ENCODE results near the gene ENTREP3. TPM values are rescaled to one million over a fixed set of nuclear protein-coding genes. Genes with fewer than 3 reads are reported as not detected.

Gene ENTREP3
- total RNA-seq, 1 experiment from 2014 or later, result 72.5 TPM

DNA sequence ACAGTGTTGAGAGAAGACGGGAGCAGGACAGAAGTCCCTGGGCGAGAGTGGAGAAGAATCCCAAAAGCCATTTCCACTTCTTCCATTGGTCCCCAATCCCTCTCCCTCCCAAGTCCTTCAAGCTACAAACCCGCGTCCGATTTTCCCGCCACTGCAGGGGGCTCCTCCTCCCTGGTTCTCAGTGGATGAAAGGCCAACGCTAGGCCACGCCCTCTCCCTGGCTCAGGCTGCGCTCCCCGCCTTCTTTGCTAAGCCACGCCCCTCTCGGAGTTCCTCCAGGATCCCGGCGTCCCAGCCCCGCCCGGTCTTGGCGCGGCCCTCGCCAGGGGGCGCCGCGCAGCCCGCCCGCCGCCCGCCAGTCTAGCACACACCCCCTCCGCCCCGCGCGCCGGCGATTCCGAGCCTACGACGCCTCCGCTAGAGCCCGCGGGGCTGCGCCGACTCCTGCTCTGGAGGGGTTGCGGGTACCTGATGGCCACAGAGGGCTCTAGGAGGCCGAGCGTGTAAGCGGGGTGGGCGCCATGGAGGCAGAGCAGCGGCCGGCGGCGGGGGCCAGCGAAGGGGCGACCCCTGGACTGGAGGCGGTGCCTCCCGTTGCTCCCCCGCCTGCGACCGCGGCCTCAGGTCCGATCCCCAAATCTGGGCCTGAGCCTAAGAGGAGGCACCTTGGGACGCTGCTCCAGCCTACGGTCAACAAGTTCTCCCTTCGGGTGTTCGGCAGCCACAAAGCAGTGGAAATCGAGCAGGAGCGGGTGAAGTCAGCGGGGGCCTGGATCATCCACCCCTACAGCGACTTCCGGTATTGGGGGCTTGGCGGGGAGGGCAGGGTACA lies 22.0 kb upstream of the ENTREP3 start, which contains the start of gene HCN3:
Gene HCN3 (plus strand): TSS at position 394 of the 832 bp plus-strand sequence. CDS start 128 bp downstream, at position 522.
- CTCF ChIA-PET, result interaction anchor here (0.7 to 1.0 kb wide), 2 partner anchors 14 to 27 kb away, joined by 3 to 4 read pairs; no protein-coding TSS in a partner anchor
- intact Hi-C loops (cut with micrococcal nuclease; ENCODE audit: unreplicated experiment), result loop anchor here (1.0 to 2.0 kb wide), 3 partner anchors 27 to 50 kb away; no protein-coding TSS in a partner anchor
- Histone ChIP-seq H3K27ac (ENCODE audit: low read depth, low read length, poor library complexity, severe bottlenecking) (peak within 1 kb of the TSS; percentile 48), H3K27me3 (replicated peaks; ENCODE audit: insufficient read depth, low read depth, low read length, poor library complexity) (no peaks in the 10 kb centered on the region), H3K36me3 (ENCODE audit: insufficient read depth, low read length, poor library complexity, severe bottlenecking) (no peaks in the 10 kb centered on the region), H3K4me1 (ENCODE audit: insufficient read depth, low read length, poor library complexity, severe bottlenecking) (peaks cover 22% of the 10 kb centered on the region), H3K9me3 (ENCODE audit: low read depth, low read length, poor library complexity, severe bottlenecking) (no peaks in the 10 kb centered on the region), H3K4me3 (ENCODE audit: low read depth, low read length, poor library complexity, severe bottlenecking) (peak within 1 kb of the TSS; percentile 73)
- POLR2A ChIA-PET (ENCODE audit: low non-redundant PET), result interaction anchor here (0.6 kb wide), 1 partner anchor 274 kb away, joined by 9 read pairs; no protein-coding TSS in a partner anchor
- BruUV-seq (replicated peaks), result no TSS peak
- TF ChIP-seq EZH2 (IDR thresholded peaks at IDR 0.05; ENCODE audit: borderline replicate concordance, low read depth, low read length, poor library complexity, severe bottlenecking), result no peak
- peak; percentile 60 for TF ChIP-seq CTCF (conservative IDR thresholded peaks at IDR 0.05; ENCODE audit: low read depth, low read length)
- DNase-seq (ENCODE audit: low spot score), result peak; percentile 98

DNA sequence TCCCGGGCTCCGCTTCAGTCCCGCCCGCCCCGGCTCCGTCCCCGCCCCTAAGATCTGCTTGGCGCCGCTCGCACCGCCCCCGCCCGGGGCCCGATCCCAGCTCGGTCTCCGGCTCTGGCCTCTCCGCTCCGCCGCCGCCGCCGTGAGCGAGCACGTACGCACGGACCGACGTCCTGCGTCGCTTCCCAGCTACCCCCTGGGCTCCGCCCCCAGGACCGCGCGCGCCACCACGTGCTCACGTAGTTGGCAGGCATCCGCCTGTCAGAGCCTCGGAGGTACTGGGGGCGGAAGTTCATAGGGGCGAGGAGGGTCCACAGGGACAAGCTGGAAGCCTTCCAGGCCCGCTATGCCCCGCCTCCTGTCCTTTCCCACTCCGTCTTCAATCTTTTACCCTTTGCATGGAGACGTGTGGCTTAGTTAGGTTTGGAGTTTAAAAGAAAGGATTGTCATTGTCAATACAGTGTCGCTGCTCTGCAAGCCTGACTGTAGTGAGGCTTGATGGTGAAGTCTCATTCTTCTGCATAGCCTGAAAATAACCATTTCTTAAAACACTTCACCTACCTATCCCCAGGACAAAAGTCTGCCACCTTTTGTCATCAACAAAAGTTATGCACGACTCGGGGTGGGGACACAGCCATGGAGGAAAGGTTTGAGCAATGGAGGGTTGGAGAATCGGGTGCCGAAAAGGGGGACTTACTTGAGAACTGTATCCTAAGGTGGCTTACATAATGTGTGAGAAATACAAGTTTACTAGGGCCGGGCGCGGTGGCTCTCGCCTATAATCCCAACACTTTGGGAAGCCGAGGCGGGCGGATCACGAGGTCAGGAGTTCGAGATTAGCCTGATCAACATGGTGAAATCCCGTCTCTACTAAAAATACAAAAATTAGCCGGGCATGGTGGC lies 18.3 kb upstream of the ENTREP3 start, which contains the start of gene CLK2:
Gene CLK2 (minus strand): TSS at position 162 of the 903 bp plus-strand sequence. CDS start 2,527 bp downstream, outside the sequence.
- intact Hi-C loops (cut with micrococcal nuclease; ENCODE audit: unreplicated experiment), result no loop called here
- Histone ChIP-seq H3K9me3 (ENCODE audit: low read depth, low read length, poor library complexity, severe bottlenecking) (no peaks in the 10 kb centered on the region), H3K36me3 (ENCODE audit: insufficient read depth, low read length, poor library complexity, severe bottlenecking) (peaks cover 32% of the 10 kb centered on the region), H3K27me3 (replicated peaks; ENCODE audit: insufficient read depth, low read depth, low read length, poor library complexity) (no peaks in the 10 kb centered on the region), H3K27ac (ENCODE audit: low read depth, low read length, poor library complexity, severe bottlenecking) (peak within 1 kb of the TSS; percentile 94), H3K4me3 (ENCODE audit: low read depth, low read length, poor library complexity, severe bottlenecking) (peak within 1 kb of the TSS; percentile 89), H3K4me1 (ENCODE audit: insufficient read depth, low read length, poor library complexity, severe bottlenecking) (peaks cover 23% of the 10 kb centered on the region)
- CTCF ChIA-PET, result interaction anchor here (0.7 to 1.8 kb wide), 4 partner anchors 22 to 807 kb away, joined by 4 to 23 read pairs (median 14); no protein-coding TSS in a partner anchor
- DNase-seq (ENCODE audit: low spot score), result peak; percentile 99
- BruUV-seq (replicated peaks), result no TSS peak
- TF ChIP-seq CTCF (conservative IDR thresholded peaks at IDR 0.05; ENCODE audit: low read depth, low read length) (no peak), EZH2 (IDR thresholded peaks at IDR 0.05; ENCODE audit: borderline replicate concordance, low read depth, low read length, poor library complexity, severe bottlenecking) (no peak)
- POLR2A ChIA-PET (ENCODE audit: low non-redundant PET), result interaction anchor here (0.6 kb wide), 1 partner anchor 1064 kb away, joined by 8 read pairs; the partner anchor contains the start of gene CCT3

All from A673 (cell line).